ENCODE results near the gene LUZP2. TPM values are rescaled to one million over a fixed set of nuclear protein-coding genes. Genes with fewer than 3 reads are reported as not detected.

LUZP2 gene
- total RNA-seq, 4 donors from 2014 or later = 0.19 to 0.99 TPM; not detected in 2

- no peak overlapping the region for H3K27ac ChIP-seq (replicated peaks in 1 of 4)
- no peak for DNase-seq (ENCODE audit: extremely low spot score)
- H3K27me3 ChIP-seq = no peaks in the 10 kb centered on the region
- H3K9me3 ChIP-seq = no peaks in the 10 kb centered on the region
- no peak overlapping the region for H3K4me3 ChIP-seq
- H3K36me3 ChIP-seq = no peaks in the 10 kb centered on the region
- H3K4me1 ChIP-seq = no peaks in the 10 kb centered on the region
- WGBS = 74% methylated on average over 2 of the region's 2 CpGs
- intact Hi-C loops (cut with DNase I) = no loop called here
- TF ChIP-seq POLR2A (IDR thresholded peaks at IDR 0.05; ENCODE audit: low read depth) (no peak), EP300 (IDR thresholded peaks at IDR 0.05) (no peak), POLR2AphosphoS5 (IDR thresholded peaks at IDR 0.05) (no peak)
- TF ChIP-seq, protein P1, sequence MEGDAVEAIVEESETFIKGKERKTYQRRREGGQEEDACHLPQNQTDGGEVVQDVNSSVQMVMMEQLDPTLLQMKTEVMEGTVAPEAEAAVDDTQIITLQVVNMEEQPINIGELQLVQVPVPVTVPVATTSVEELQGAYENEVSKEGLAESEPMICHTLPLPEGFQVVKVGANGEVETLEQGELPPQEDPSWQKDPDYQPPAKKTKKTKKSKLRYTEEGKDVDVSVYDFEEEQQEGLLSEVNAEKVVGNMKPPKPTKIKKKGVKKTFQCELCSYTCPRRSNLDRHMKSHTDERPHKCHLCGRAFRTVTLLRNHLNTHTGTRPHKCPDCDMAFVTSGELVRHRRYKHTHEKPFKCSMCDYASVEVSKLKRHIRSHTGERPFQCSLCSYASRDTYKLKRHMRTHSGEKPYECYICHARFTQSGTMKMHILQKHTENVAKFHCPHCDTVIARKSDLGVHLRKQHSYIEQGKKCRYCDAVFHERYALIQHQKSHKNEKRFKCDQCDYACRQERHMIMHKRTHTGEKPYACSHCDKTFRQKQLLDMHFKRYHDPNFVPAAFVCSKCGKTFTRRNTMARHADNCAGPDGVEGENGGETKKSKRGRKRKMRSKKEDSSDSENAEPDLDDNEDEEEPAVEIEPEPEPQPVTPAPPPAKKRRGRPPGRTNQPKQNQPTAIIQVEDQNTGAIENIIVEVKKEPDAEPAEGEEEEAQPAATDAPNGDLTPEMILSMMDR (IDR thresholded peaks at IDR 0.05) = no peak
Observed at GRCh38 chr11:24903555-24903954, 406.7 kb downstream of the LUZP2 start.

DNA sequence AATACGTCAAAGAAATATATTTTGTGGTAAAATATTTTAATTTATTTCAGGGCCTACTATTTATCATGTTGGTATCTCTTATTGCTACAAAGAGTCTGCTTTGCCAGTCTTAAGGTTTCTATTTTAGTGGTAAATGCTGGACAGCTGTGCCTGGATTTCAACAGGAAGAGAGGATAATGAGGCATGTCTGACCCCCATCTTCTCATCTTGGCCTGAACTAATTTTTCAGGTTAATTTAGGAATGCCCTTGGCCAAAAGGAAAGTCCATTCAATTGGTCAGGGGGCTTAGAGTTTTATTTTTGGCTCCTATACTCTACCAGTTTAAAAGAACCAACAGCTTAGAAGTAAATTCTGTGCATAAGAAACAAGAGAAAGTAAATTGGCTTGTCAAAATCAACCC is 428.2 kb downstream of the LUZP2 start:
- Histone ChIP-seq H3K4me1 (no peaks in the 10 kb centered on the region), H3K4me3 (no peak overlapping the region), H3K36me3 (no peaks in the 10 kb centered on the region), H3K27me3 (no peaks in the 10 kb centered on the region), H3K9me3 (no peaks in the 10 kb centered on the region), H3K27ac (replicated peaks in 1 of 4) (no peak overlapping the region)
- no peak for DNase-seq (ENCODE audit: extremely low spot score)
- TF ChIP-seq, protein P1 (IDR thresholded peaks at IDR 0.05) = no peak
- no peak for TF ChIP-seq POLR2AphosphoS5 (IDR thresholded peaks at IDR 0.05)
- TF ChIP-seq POLR2A (IDR thresholded peaks at IDR 0.05; ENCODE audit: low read depth) = no peak
- no peak for TF ChIP-seq EP300 (IDR thresholded peaks at IDR 0.05)
- 94% methylated on average over 1 of the region's 1 CpG for WGBS
- intact Hi-C loops (cut with DNase I) = no loop called here

GRCh38 chr11:24932110-24933000 is 435.5 kb downstream of the LUZP2 start:
- 62% methylated on average over 9 of the region's 9 CpGs for WGBS

DNA sequence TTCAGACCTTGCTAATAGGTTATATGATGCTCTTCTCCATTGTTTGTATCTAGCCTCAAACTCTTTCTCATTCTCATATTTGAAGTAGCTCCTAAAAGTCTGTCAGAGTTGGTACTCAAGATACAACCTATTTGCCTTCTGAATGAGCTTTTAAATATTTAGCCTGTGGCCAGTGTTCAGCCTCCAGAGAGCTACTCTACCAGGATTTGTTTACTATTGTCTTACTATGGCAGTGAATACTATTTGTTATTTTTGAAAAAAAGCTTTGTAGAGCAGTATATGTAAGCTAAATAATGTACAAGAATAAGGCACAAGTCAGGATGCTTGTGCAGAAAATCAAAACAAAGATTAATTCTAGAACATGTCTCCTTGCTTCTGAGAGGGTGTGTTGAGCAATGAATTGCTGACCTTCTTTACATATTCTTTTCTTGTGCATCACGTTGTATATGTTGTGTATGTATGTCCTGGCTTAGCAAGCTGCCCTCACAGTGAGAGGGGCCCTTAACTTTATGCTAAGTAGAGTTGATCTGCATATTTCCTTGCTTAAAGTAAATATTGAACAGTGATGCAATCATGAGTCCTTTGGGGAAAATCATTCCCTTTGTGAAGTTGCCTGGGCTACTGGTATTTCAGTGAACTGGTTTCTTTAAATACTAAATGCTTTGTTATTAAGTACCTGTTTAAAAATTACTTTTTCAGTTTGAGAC is 438.0 kb downstream of the LUZP2 start:
- no peak for DNase-seq (ENCODE audit: extremely low spot score)
- 74% methylated on average over 1 of the region's 1 CpG for WGBS
- intact Hi-C loops (cut with DNase I) = no loop called here
- no peaks in the 10 kb centered on the region for H3K36me3 ChIP-seq
- H3K9me3 ChIP-seq = peaks cover 0 to 2% (median 0%) of the 10 kb centered on the region in 4 donors
- H3K27ac ChIP-seq (replicated peaks in 1 of 4) = no peak overlapping the region
- no peaks in the 10 kb centered on the region for H3K27me3 ChIP-seq
- no peak for TF ChIP-seq POLR2AphosphoS5 (IDR thresholded peaks at IDR 0.05)
- no peak for TF ChIP-seq POLR2A (IDR thresholded peaks at IDR 0.05; ENCODE audit: low read depth)
- TF ChIP-seq, protein P1 (IDR thresholded peaks at IDR 0.05) = no peak
- TF ChIP-seq EP300 (IDR thresholded peaks at IDR 0.05) = no peak
- no peak overlapping the region for H3K4me3 ChIP-seq
- no peaks in the 10 kb centered on the region for H3K4me1 ChIP-seq

More at GRCh38 chr11:24932110-24933000, 435.5 kb downstream of the LUZP2 start:
- DNase-seq (ENCODE audit: extremely low spot score) = no peak
- H3K27ac ChIP-seq (replicated peaks in 1 of 4) = no peak overlapping the region
- no peak overlapping the region for H3K4me3 ChIP-seq
- H3K9me3 ChIP-seq = peaks cover 0 to 2% (median 0%) of the 10 kb centered on the region in 4 donors
- no peaks in the 10 kb centered on the region for H3K4me1 ChIP-seq
- intact Hi-C loops (cut with DNase I) = no loop called here
- no peaks in the 10 kb centered on the region for H3K36me3 ChIP-seq
- H3K27me3 ChIP-seq = no peaks in the 10 kb centered on the region
- TF ChIP-seq, protein P1 (IDR thresholded peaks at IDR 0.05) = no peak
- no peak for TF ChIP-seq EP300 (IDR thresholded peaks at IDR 0.05)
- TF ChIP-seq POLR2A (IDR thresholded peaks at IDR 0.05; ENCODE audit: low read depth) = no peak
- no peak for TF ChIP-seq POLR2AphosphoS5 (IDR thresholded peaks at IDR 0.05)
